Liver (tissue), 9 donors: Measurements from ENCODE around the gene PGC. TPM values are rescaled to one million over a fixed set of nuclear protein-coding genes. Genes with fewer than 3 reads are reported as not detected.

ENCODE experiments used
- DNase-seq: peaks from one replicate; pipeline ENCODE4 v3.0.0-alpha.2; 2017; ENCODE audit warnings: low spot score
- H3K27ac ChIP-seq, 2 donors: one replicate each; pipeline ENCODE4 v1.7.0; 2013; ENCODE audit warnings: inconsistent platforms in 2 of 2, low read length in 2 of 2, control low read depth in 1 of 2, low read depth in 1 of 2, mild to moderate bottlenecking in 1 of 2
- H3K27me3 ChIP-seq, 4 donors: one replicate each; pipeline versions ENCODE4 v1.6.1 to v1.7.0; 2013; ENCODE audit warnings: low read length in 3 of 4, inconsistent platforms in 1 of 4, mild to moderate bottlenecking in 1 of 4, moderate library complexity in 1 of 4; ENCODE audit not compliant: control insufficient read depth in 4 of 4, insufficient read depth in 4 of 4
- H3K36me3 ChIP-seq, 4 donors: one replicate each; pipeline versions ENCODE4 v1.6.1 to v1.7.0; 2013; ENCODE audit warnings: low read length in 3 of 4, mild to moderate bottlenecking in 3 of 4, low read depth in 1 of 4, moderate library complexity in 1 of 4; ENCODE audit not compliant: control insufficient read depth in 4 of 4, insufficient read depth in 3 of 4
- H3K4me1 ChIP-seq, 4 donors: one replicate each; pipeline versions ENCODE4 v1.6.1 to v1.7.0; 2013; ENCODE audit warnings: low read length in 3 of 4, mild to moderate bottlenecking in 3 of 4, moderate library complexity in 1 of 4; ENCODE audit not compliant: control insufficient read depth in 4 of 4, insufficient read depth in 4 of 4
- H3K4me3 ChIP-seq, 3 donors: one replicate each; pipeline versions ENCODE4 v1.6.1 to v1.7.0; 2013; ENCODE audit warnings: low read length in 3 of 3, control low read depth in 1 of 3, low read depth in 1 of 3, mild to moderate bottlenecking in 1 of 3
- H3K9ac ChIP-seq, 2 donors: one replicate each; pipeline ENCODE4 v1.7.0; 2013; ENCODE audit warnings: low read length in 2 of 2, mild to moderate bottlenecking in 2 of 2, moderate library complexity in 2 of 2, control low read depth in 1 of 2, low read depth in 1 of 2
- H3K9me3 ChIP-seq, 4 donors: one replicate each; pipeline versions ENCODE4 v1.6.1 to v1.7.0; 2013; ENCODE audit warnings: low read length in 3 of 4; ENCODE audit not compliant: control insufficient read depth in 4 of 4
- CTCF ChIP-seq: fragments of 150-350 bp; IDR thresholded peaks from 2 replicates; pipeline ENCODE4 v1.5.1; 2017; ENCODE audit warnings: improper control_type of control experiment, low read depth, low read length; ENCODE audit not compliant: missing input control
- FOXA1 ChIP-seq: IDR thresholded peaks from 2 replicates; pipeline ENCODE4 v1.6.1; 2016; ENCODE audit warnings: antibody characterized with exemption
- FOXA2 ChIP-seq: IDR thresholded peaks from 2 replicates; pipeline ENCODE4 v1.6.1; 2016; ENCODE audit warnings: antibody characterized with exemption
- GABPA ChIP-seq, 2 donors: IDR thresholded peaks in 1 of 2; conservative IDR thresholded peaks in 1 of 2; 2 replicates each; pipeline ENCODE4 v1.6.1; 2016; ENCODE audit warnings: antibody characterized with exemption in 2 of 2, mild to moderate bottlenecking in 1 of 2, moderate library complexity in 1 of 2
- HNF4A ChIP-seq, 2 donors: conservative IDR thresholded peaks; 2 replicates each; pipeline ENCODE4 v1.6.1; 2016; ENCODE audit warnings: antibody characterized with exemption in 2 of 2, mild to moderate bottlenecking in 2 of 2
- JUND ChIP-seq, 2 donors: IDR thresholded peaks; 2 replicates each; pipeline ENCODE4 v1.6.1; 2016; ENCODE audit warnings: antibody characterized with exemption in 2 of 2
- RAD21 ChIP-seq, 2 donors: IDR thresholded peaks; 2 replicates each; pipeline ENCODE4 v1.6.1; 2016; ENCODE audit warnings: antibody characterized with exemption in 2 of 2, mild to moderate bottlenecking in 2 of 2
- RXRA ChIP-seq, 2 donors: IDR thresholded peaks; 2 replicates each; pipeline ENCODE4 v1.6.1; 2017 to 2018; ENCODE audit warnings: antibody characterized with exemption in 2 of 2, mild to moderate bottlenecking in 1 of 2
- SP1 ChIP-seq: IDR thresholded peaks from 2 replicates; pipeline ENCODE4 v1.6.1; 2018; ENCODE audit warnings: antibody characterized with exemption, mild to moderate bottlenecking
- TAF1 ChIP-seq: conservative IDR thresholded peaks from 2 replicates; pipeline ENCODE4 v1.6.1; 2016; ENCODE audit warnings: antibody characterized with exemption, mild to moderate bottlenecking
- YY1 ChIP-seq: IDR thresholded peaks from 2 replicates; pipeline ENCODE4 v1.6.1; 2016; ENCODE audit warnings: antibody characterized with exemption, mild to moderate bottlenecking
- WGBS: extraction: QIAGEN DNeasy Blood & Tissue Kit; methylation state at CpG from one replicate; pipeline ENCODE4 v1.1.7; 2013; 5-methylcytosine and 5-hydroxymethylcytosine counted together
- polyA plus RNA-seq, 2 donors: library from polyadenylated mRNA; stranded (reverse) in 1 of 2; unstranded in 1 of 2; fragments of 200-250 nt in 1 of 2; fragments of >200 nt in 1 of 2; fragmentation: Nextera tagmentation in 1 of 2; extraction: Ambion mirVana in 1 of 2; gene quantifications; one replicate each; pipeline versions ENCODE4 v1.2.1 to v1.2.3, GENCODE V29; 2013 to 2015
- total RNA-seq, 2 donors: library from RNA; depleted of rRNA; stranded (reverse); fragments of >200 nt; gene quantifications; one replicate each; pipeline ENCODE4 v1.2.3, GENCODE V29; 2014
- TF ChIP-seq, protein P1 (sequence below): IDR thresholded peaks from 2 replicates; pipeline ENCODE4 v1.6.1; 2016; ENCODE audit warnings: antibody characterized with exemption
- TF ChIP-seq, protein P2 (sequence below): IDR thresholded peaks from 2 replicates; pipeline ENCODE4 v1.6.1; 2016; ENCODE audit warnings: antibody characterized with exemption
- TF ChIP-seq, protein P3 (sequence below): IDR thresholded peaks from 2 replicates; pipeline ENCODE4 v1.6.1; 2016; ENCODE audit warnings: antibody characterized with exemption
- donor health status: healthy.
- donor health status: healthy.
- donor health status: healthy.
- donor health status: healthy.
- donor health status: healthy.

Gene PGC
- total and polyA plus RNA-seq, 4 donors, result 0.05 to 0.18 TPM; not detected in 2

- H3K27me3 ChIP-seq, result no peaks in the 10 kb centered on the region
- DNase-seq, result no peak
- peaks cover 0 to 11% (median 8%) of the 10 kb centered on the region in 4 donors for H3K36me3 ChIP-seq
- no peak overlapping the region for H3K27ac ChIP-seq
- peak overlapping the region in 1 of 2 donors; percentile 62 for H3K9ac ChIP-seq
- TF ChIP-seq, protein P1, sequence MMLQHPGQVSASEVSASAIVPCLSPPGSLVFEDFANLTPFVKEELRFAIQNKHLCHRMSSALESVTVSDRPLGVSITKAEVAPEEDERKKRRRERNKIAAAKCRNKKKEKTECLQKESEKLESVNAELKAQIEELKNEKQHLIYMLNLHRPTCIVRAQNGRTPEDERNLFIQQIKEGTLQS, result no peak
- TF ChIP-seq CTCF (no peak), RAD21 (IDR thresholded peaks at IDR 0.05) (no peak)
- peaks cover 2 to 21% (median 18%) of the 10 kb centered on the region in 4 donors for H3K4me1 ChIP-seq
- H3K4me3 ChIP-seq, result peak overlapping the region; percentile 55 to 82 (median 81)
- no peaks in the 10 kb centered on the region for H3K9me3 ChIP-seq
- whole genome bisulfite sequencing, result 5% methylated on average over 16 of the region's 16 CpGs
Measured at GRCh38 chr6:41779336-41779735, 32.1 kb upstream of the PGC start.

DNA sequence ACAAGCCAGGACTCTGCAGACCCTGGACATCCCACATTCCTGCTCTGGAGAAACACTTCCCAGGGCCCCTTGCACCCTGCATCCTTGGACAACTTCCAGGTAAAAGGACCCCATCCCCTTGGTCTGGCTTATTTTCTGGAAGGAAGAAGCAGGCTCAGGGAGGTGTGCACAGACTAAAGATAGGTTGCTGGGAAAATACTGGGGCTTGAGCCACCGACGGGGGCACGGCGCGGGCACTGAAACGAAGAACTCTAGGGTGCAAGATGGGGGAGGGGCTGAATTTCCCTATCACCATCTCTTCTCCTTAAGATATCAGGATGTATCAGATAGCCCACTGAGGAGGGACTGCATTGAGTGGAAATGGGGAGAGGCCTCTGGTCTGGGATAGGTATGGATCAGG, 31.7 kb upstream of the PGC start:
- Histone ChIP-seq H3K27me3 (no peaks in the 10 kb centered on the region), H3K27ac (no peak overlapping the region), H3K9ac (no peak overlapping the region), H3K4me3 (peak overlapping the region in 2 of 3 donors; percentile 81 to 82), H3K9me3 (no peaks in the 10 kb centered on the region), H3K4me1 (peaks cover 2 to 21% (median 18%) of the 10 kb centered on the region in 4 donors), H3K36me3 (peaks cover 0 to 14% (median 10%) of the 10 kb centered on the region in 4 donors)
- no peak for TF ChIP-seq SP1
- TF ChIP-seq, protein P1, result no peak
- TF ChIP-seq JUND (IDR thresholded peaks at IDR 0.05), result no peak
- no peak for TF ChIP-seq CTCF
- TF ChIP-seq GABPA (IDR thresholded peaks at IDR 0.05 in 1 of 2, conservative IDR thresholded peaks at IDR 0.05 in 1 of 2), result no peak
- TF ChIP-seq TAF1, result no peak
- no peak for TF ChIP-seq RXRA (IDR thresholded peaks at IDR 0.05)
- TF ChIP-seq FOXA2, result no peak
- no peak for TF ChIP-seq RAD21 (IDR thresholded peaks at IDR 0.05)
- TF ChIP-seq, protein P2, sequence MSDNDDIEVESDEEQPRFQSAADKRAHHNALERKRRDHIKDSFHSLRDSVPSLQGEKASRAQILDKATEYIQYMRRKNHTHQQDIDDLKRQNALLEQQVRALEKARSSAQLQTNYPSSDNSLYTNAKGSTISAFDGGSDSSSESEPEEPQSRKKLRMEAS, result no peak
- DNase-seq, result no peak
- WGBS, result 51% methylated on average over 6 of the region's 6 CpGs

DNA sequence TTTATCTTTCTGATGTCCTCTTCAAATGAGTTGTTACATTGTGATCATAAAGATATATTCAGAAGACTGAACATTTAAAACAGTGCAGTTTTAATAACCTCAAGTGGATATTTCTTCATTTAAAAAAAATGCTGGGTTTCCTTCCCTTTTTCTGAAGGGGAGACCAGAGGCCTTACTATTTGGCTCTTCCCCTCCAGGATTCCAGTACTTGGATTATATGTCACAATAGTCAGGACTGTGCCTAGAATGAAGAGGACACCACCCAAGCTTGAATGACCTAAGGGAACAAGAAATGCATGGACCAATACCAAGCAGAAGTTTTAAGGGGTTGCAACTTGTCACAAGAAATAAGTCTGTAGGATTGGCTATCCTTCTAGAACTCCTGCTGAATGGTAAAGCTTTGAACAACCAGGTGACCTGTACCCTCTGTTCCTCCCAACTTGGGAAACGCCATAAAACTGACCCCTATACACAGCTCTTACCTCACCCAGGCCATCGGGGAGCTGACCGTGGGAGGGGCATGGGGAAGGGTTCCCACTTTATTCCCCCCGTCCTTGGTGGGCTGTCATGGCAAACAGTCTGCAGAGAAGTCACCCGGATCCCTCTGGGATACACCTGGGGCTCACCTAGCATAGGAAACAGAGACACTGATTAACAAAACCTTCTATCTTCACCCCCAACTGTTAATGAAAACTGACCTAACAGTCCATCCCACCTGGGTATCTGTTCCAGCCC, 30.5 kb upstream of the PGC start:
- H3K9me3 ChIP-seq, result no peaks in the 10 kb centered on the region
- no peak overlapping the region for H3K27ac ChIP-seq
- DNase-seq, result no peak
- TF ChIP-seq, protein P1, result no peak
- TF ChIP-seq YY1, result no peak
- TF ChIP-seq RAD21 (IDR thresholded peaks at IDR 0.05), result no peak
- no peak for TF ChIP-seq HNF4A (conservative IDR thresholded peaks at IDR 0.05)
- no peak for TF ChIP-seq FOXA2
- no peak for TF ChIP-seq GABPA (IDR thresholded peaks at IDR 0.05 in 1 of 2, conservative IDR thresholded peaks at IDR 0.05 in 1 of 2)
- TF ChIP-seq TAF1, result no peak
- no peak for TF ChIP-seq RXRA (IDR thresholded peaks at IDR 0.05)
- no peak for TF ChIP-seq JUND (IDR thresholded peaks at IDR 0.05)
- TF ChIP-seq FOXA1, result no peak
- TF ChIP-seq, protein P2, result no peak
- TF ChIP-seq, protein P3, sequence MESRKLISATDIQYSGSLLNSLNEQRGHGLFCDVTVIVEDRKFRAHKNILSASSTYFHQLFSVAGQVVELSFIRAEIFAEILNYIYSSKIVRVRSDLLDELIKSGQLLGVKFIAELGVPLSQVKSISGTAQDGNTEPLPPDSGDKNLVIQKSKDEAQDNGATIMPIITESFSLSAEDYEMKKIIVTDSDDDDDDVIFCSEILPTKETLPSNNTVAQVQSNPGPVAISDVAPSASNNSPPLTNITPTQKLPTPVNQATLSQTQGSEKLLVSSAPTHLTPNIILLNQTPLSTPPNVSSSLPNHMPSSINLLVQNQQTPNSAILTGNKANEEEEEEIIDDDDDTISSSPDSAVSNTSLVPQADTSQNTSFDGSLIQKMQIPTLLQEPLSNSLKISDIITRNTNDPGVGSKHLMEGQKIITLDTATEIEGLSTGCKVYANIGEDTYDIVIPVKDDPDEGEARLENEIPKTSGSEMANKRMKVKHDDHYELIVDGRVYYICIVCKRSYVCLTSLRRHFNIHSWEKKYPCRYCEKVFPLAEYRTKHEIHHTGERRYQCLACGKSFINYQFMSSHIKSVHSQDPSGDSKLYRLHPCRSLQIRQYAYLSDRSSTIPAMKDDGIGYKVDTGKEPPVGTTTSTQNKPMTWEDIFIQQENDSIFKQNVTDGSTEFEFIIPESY, result no peak
- H3K36me3 ChIP-seq, result peaks cover 0 to 19% (median 11%) of the 10 kb centered on the region in 4 donors
- 82% methylated on average over 5 of the region's 5 CpGs for WGBS
- no peak overlapping the region for H3K9ac ChIP-seq
- no peaks in the 10 kb centered on the region for H3K27me3 ChIP-seq
- H3K4me3 ChIP-seq, result no peak overlapping the region
- H3K4me1 ChIP-seq, result peaks cover 2 to 21% (median 18%) of the 10 kb centered on the region in 4 donors
